HK-2 (cell line): ENCODE data around the gene SERTAD4.
A peak's percentile ranks its signal among the peaks of the same experiment; 100 is the strongest.
"Not testable (repeated sequence)": the region's sequence is repeated elsewhere in the genome, so short reads cannot be mapped to it uniquely, and the experiment has no call there.

Experiments
- DNase-seq: peaks from one replicate; pipeline ENCODE4 v3.0.0-alpha.2; 2018; ENCODE audit not compliant: unreplicated experiment

SERTAD4 gene

DNA sequence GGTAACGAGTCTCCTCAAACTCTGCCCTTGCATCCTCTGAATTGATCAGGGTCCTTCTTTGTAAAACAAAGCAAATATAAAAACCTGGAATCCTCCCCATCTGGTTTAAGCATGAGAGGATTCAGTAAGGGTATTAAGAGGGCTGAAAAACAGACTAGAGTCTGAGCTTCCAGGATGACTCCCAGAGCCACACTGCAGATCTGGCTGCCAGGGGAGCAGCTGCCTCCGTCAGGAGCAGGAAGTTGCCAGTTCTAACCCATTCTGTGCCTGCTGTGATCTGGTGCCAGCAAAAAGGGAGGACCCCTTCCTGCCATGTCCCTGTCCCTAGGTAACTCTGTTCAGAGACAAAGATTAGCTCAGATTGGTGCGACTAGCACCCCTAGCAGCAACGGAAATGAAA lies 27.5 kb downstream of the SERTAD4 start:
- no peak for DNase-seq

DNA sequence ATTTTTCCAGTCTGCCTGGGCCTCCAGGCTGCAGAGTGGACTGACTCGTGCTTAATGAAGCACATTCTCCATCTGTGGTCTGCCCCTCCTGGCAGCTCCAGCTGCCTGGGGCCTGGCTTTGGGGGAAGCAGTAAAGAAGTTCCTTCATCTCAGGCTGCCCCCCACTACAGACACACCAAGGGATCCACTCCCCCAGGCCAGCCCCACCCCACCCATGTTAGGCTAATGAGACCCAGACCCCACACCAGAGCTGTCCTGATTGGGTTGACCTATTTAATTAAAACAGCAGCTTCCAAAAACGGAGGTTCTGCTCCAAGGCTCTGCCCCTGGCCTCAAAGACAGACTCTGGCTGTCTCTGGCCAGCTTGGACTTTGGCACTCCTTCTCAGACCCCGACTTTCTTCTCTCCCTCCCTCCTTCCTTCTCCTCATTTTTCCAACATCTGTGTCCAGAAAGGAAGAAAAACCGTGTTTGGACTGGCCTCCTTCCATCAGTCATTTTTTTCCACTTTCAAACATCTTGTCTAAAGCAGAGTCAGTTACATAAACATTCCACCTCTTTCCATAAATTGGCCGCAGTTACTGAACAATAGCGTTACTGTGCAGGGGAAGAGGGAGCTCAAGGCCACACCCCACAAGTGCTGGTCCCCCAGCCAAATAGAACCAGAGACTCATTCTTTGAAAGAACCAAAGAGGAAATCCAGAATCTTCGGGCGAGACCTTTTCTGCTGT lies 29.7 kb downstream of the SERTAD4 start:
- no peak for DNase-seq

DNA sequence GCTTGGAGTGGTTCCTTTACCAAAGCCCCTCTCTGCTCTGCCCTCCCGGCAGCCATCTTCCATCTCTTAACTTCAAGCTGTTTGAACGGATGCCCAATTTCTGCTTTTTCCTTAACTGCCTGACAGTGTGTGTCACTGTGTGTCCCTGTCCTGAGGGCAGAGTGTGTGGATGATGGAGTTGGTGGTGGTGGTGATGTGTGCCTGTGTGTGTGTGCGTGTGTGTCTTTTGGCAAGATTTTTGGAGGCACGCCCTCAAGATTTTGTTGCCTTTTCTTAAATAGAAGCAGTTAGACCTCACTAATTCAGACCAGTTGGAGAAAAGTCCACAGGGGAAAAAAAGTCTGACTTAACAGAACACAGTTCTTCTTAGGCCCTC lies 30.3 kb downstream of the SERTAD4 start:
- no peak for DNase-seq

DNA sequence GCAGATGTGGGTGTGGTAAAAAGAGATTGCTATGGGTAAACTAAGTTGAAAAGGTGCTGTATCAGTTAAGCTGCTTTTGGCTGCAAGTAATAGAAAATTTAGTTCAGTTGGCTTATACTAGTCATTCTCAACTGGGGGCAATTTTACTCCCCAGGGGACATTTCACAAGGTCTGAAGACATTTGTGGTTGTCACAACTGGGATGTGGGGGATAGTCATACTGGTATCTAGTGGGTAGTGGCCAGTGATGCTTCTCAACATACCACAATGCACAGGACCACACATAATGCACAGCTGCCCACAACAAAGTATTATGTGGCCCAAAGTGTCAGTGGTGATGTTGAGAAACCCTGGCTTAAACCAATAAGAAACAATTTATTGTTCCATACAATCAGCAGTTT lies 31.4 kb downstream of the SERTAD4 start:
- no peak for DNase-seq

DNA sequence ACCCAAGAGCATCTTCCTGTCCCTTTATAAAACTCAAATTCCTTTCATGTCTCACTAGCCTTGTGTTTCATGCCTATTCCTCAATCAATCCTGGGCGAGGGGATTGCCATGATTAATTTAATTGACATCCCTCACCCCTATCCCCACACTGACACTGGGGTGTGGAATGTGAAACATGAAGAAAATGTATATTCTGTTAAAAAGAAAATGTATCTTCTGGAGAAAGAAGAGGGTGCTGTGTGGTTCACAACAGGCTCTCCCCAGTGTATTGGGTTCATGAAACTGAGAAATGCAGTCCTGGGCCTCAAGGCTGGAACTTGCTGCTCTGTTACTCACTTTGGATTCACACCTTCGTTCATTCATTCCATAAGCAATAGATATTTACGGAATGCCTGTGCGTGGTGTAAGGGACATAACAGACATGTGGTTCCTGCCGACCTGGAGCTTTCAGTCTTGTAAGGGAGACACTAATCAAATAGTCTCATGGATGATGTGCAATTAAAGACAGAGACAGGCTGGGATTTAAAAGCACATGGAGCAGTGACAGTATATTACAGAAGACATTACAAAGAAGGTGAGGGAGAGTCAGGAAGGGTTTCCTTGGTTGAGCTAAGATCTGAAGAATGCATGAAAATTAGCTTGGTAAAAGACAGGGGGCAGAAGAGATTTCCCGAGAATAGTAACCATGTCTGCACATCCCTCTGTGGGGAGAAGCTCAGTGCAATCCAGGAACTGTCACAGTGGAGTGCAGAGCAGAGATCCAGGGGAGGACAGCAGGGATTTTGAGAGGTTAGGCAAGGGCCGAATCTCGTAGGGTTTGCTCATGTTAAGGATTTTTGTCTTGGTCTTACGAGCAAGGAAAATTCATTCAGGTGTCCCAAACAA lies 32.1 kb downstream of the SERTAD4 start:
- DNase-seq: no peak

DNA sequence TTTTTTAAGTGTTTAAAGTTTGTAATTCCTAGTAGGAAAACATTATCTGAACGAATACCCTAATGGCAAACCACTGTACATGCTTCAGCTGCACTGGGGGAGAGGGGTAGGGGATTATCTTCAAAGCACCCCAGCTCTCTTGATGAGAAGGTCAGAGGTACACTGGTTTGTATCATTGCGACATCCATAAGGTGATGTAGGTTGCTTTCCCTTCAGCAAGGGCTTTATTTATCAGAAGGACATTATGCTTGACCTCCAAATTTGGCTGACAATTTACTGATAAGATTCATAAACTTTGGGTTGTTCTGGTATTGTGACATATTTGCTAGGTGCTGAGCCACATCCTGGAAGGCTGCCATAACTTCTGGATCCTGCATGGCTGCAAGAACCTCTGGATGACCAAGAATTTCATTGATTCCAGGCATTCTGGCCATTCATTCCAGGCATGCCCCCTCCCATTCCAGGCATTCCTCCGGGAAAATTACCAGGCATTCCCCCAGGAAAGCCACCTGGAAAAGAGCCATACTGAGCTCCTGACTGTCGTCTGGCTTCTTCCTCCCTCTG lies 32.9 kb downstream of the SERTAD4 start:
- DNase-seq: not testable (repeated sequence)

DNA sequence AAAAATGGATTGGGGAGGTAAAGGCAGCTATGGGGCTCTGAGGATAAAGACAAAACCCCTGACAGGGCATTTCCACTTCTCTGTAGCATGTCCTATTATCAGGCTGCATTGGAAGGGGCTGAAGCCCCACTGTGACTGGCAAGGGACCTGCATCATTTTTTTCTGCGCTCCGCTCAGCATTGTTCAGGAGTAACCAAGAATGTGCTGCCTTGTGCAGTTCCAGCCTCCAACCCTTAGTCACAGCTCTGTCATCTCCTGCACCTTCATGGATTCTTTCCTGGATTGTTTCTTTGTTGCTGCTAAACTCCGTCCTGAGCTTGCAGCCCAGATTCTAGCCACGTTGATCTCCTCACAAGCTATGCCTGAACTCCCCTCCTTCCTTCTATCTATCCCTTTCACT lies 37.4 kb downstream of the SERTAD4 start:
- no peak for DNase-seq

DNA sequence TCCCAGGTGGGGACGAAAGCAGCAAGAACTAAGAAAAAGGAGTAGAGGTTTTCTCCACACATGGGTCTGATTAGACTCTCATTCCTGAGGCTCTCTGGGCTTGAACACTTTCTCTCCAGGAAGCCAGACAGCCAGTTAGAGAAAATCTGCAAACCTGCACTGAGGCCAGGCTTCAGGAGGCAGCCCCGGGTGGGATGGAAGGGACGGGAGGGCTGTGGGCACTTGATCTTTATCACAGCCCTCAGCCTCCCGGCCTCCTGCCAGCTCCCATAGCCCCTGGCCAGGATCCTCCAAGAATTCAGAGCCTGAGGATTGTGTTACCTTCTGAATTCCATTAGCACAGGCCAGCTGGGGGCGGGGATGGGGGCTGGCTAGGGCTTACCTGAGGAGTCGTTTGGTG lies 40.1 kb downstream of the SERTAD4 start:
- DNase-seq: no peak

DNA sequence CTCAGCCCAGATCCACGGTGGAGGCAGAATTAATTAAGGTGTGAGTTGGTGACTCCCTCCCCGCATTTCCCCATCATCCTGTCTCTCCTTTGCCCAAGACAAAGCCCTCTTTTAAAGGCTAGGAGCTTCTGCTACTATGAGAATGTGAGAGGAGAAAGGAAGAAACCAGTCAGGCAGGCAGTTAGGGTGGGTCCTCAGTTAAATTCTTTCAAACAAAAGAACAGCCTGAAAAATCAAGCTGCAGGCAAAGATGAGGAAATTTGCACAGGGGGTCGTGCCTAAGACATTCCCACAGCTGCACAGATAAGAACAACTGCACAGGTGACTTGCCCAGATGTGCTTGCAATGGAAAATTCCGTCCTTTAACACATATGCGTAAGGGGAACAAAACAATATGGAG lies 47.6 kb downstream of the SERTAD4 start:
- DNase-seq: no peak

DNA sequence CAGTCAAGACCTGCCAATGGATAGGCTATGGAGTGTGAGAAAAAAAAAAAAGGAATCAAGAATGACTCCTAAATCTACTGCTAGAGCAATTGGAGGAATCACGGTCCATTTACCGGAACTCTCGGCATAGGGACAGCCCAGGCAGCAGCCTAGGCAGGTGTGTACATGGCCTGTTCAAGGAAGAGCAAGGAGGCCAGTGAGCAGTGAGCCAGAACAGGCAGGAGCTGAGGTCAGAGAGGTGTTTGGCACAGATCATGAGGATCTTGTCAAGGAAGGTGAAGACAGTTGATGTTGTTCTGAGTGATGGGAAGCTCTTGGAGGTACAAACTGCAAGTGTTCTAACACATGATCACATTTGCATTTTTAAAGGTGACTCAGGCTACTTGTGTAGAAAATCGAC lies 55.5 kb downstream of the SERTAD4 start:
- DNase-seq: no peak

DNA sequence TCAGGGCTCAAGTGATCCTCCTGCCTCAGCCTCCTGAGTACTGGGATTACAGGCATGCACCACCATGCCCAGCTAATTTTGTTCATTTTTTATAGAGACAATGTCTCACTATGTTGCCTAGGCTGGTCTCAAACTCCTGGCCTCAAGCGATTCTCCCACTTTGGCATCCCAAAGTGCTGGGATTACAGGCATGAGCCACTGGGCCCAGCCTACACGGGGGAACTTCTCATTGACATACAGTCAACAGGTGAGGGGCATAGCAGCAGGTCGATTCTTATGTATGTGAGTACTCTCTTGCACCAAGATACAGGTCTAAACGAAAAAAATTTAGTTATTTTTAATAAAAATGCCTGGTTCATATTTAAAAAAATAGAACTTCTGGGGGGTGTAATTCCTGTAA lies 56.7 kb downstream of the SERTAD4 start:
- DNase-seq: no peak

DNA sequence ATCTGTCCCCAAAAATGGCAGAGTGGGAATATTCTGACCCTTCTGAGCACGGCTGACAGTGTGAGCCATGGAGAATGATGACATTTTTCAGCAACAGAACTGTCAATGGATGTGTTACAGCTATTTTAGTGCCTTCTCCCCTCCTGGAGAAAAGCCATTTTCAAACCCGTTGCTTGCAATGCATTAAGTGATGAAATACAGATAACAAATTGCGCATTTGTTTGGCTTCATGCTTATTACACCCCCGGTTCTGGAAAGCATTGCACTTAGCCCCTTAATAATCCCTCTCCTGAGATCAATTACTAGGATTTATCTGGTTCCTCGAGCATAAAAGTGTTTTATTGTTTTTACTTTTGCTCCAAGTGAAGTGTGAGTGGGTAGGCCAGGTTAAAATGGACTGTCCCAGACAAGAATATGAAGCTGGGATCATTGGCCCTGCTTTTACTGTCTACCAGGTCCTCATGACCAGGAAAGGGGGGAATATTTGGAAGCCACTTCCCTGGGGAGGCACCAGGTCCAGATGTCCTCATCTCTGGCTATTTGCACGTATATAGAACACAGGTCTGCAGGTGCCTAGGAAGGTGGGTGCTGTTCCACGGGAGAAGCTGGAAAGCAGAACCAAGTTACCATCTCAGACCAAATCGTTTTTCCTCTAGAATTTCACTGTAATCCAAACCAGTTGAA lies 58.6 kb downstream of the SERTAD4 start:
- DNase-seq: no peak

DNA sequence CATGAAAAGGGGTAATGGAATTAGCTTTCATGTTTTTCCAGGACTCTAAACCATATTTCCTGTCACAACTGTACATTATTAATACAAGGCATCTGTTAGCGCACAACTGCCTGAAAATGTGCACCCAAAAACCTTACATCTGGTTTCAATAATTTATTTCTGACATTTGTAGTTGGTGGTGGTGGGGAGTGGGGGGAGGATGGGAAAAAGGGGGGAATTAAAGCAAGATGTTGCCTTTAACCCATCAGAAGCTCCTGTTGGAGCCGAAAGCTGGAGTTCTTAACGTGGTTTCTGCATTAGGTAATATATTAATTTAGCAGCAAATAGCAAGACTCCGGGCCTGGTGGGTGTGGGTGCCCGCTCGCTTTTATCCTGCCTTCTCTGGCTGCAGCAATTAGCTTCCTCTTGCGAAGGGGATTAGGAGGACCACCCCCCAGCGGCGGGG lies 59.2 kb downstream of the SERTAD4 start:
- DNase-seq: no peak

DNA sequence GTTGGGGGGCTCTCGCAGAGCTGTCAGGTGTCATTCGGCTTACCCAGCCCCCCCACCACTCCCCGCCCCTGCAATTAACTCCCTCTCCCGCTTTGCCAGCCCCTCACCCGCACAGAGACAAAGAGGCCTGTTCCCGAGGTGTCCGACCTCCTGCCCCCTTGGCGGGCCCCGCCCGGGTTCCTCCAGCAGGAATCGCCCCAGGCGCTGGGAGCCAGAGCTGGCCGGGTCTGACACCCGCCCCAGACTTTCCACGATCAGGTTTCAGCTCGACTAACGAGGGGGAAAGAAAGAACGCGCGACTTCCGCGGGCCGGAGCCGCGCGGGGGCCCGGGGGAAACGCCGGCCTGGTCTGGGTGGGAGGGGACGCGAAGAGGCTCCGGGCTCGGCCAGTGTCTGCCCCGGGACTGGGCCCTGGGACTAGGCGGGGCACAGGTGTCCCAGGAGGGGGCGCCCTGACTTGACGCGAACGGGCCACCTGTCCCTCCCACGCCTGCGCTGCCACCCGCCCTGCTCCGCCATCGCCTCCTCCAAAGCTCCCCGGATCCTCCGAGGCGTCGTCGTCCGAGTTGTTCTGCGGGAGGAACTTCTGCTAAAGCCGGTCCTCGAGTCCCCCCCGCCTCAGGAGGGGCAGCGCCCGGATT lies 59.8 kb downstream of the SERTAD4 start:
- DNase-seq: peak; percentile 78

DNA sequence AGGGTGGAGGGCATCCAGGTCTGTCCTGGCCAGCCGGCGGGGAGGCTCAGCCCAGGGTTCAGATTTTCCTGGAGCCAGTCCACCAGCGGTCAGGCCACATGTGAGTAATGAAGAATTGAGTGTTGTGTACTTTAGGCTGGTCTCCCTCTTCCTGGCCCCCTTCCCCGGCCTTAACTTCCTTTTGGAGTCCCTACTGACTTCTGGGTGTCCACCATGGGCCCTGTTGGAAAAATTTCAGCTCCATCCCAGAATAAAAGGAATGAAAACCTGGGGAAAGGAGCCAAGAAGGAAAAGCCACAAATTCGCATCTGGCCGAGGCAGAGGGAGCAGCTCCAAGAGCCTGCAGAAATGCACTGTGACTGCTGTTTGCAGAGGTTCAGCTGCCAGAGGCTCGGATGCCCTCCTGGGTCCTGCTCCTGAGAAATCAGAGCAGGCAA lies 60.6 kb downstream of the SERTAD4 start:
- peak; percentile 12 for DNase-seq

DNA sequence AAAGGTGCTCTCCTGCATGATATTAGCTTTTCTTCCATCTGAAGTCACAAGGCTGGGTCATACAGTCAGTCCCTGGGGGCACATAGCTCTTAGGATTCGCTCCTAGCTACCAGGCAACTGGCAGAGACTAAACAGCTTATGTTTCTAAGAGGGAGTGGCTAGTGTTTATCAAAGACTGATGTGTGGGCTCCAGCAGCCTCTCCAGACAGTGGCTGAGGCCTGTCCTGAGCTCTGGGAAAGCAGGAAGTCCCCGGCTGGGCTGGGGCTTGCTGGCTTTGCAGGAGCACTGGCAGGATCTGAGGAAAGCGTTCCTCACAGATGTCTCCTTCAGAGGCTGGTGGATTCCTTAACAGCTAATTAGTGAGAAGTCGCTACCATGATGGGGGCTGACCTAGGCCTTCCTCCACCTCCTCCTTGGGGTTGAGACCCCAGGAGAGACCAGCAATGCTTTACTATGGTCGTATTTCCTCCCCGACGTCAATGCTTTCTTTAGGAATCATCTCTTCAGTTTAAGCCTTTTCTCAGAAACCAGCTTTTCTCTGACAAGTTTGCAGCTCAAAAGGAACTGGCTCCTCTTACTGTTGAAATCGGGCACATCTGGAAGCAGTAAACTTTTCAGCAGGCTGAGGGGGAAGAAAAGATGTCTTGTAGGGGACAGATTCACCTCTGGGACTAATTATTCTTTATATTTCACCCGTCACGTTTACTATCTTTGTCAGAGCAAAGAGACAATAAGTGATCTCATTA lies 62.6 kb downstream of the SERTAD4 start:
- DNase-seq: no peak
